Prostate gland (tissue), 2 donors: ENCODE measurements around the gene ZNF227. TPM values are rescaled to one million over a fixed set of nuclear protein-coding genes. Genes with fewer than 3 reads are reported as not detected.
A peak's percentile ranks its signal among the peaks of the same experiment; 100 is the strongest.
"Not testable (repeated sequence)": the region's sequence is repeated elsewhere in the genome, so short reads cannot be mapped to it uniquely, and the experiment has no call there.

Source experiments
- DNase-seq: peaks from one replicate; pipeline ENCODE4 v3.0.0-alpha.2; 2019; ENCODE audit warnings: low spot score
- H3K27ac ChIP-seq, 2 donors: fragments of 200-600 bp; sonication (generic); 2 replicates each; pipeline ENCODE4 v1.5.1; 2017 to 2019
- H3K27me3 ChIP-seq: fragments of 200-600 bp; sonication (generic); replicated peaks from 2 replicates; pipeline ENCODE4 v1.5.1; 2019; ENCODE audit not compliant: insufficient read depth
- H3K36me3 ChIP-seq, 2 donors: fragments of 200-600 bp; sonication (generic); 1 replicate in 1 of 2; 2 replicates in 1 of 2; pipeline versions ENCODE4 v1.5.1 to v1.8.1; 2017 to 2019
- H3K4me1 ChIP-seq: fragments of 200-600 bp; sonication (generic); replicated peaks from 2 replicates; pipeline ENCODE4 v1.5.1; 2019
- H3K4me3 ChIP-seq, 2 donors: fragments of 200-600 bp; sonication (generic); 2 replicates each; pipeline ENCODE4 v1.5.1; 2017 to 2019
- H3K9me3 ChIP-seq: fragments of 200-600 bp; sonication (generic); 2 replicates; pipeline ENCODE4 v1.5.1; 2017
- POLR2A ChIP-seq: fragments of 450-650 bp; IDR thresholded peaks from one replicate; pipeline ENCODE4 v1.6.1; 2016; ENCODE audit warnings: antibody characterized with exemption, mild to moderate bottlenecking
- POLR2AphosphoS5 ChIP-seq: sonication (generic); formaldehyde crosslinking; IDR thresholded peaks from one replicate; pipeline ENCODE4 v1.6.1; 2017; ENCODE audit warnings: antibody characterized with exemption
- WGBS: methylation state at CpG from one replicate; pipeline ENCODE4 v1.1.5; 2018; 5-methylcytosine and 5-hydroxymethylcytosine counted together
- intact Hi-C: fragments of 100-400 bp; cut with DNase I; formaldehyde crosslinking; loops from one replicate; pipeline ENCODE4 v1.14.2; 2022
- total RNA-seq, 2 donors: library from RNA; depleted of rRNA; stranded (reverse); fragments of >200 nt; gene quantifications; one replicate each; pipeline ENCODE4 v1.1.0, GENCODE V29; 2016
- TF ChIP-seq, protein P1 (sequence below), 4 experiments: fragments of 200-600 bp in 2 of 4; fragments of 450-650 bp in 2 of 4; sonication (generic) in 2 of 4; IDR thresholded peaks; 1 replicate in 3 of 4; 2 replicates in 1 of 4; pipeline ENCODE4 v1.5.1; 2016 to 2019; ENCODE audit warnings: antibody characterized with exemption in 4 of 4, mild to moderate bottlenecking in 2 of 4, moderate library complexity in 2 of 4

The ZNF227 gene
- total RNA-seq, 2 donors from 2014 or later, result 17.0 to 26.4 TPM

DNA sequence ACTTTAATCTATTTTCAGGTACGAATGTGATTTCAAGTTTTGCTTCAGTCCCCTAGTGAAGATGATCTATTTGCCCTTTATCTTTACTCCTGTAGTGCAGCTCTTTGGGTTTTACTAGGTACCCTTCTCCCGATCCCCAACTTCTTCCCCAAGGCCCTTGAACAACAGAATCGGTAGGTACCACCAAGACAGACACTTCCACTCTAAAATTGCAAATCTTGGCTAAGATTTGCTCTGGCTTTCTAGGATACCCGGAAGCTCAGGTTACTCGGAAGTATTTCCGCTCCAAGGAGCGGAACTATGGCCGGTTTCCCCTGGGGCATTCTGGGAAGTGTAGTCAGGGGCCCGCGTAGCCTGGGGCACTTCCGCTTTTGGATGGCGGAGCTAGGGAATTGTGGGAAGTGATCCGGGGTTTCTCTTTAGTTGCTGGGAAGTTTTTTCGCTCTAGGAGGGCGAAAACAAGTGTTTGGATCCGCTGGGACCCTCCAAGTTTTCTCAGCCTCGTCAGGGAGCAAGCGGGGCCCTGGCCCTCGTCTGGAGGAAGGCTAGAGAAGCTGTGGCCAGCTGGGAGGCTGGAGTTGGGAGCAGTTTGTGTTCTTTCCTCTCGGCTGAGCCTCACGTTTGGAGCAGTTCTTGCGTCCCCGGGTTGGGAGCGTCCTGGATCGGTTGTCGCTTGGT lies 5.1 kb upstream of the ZNF227 start:
- peak overlapping the region; percentile 80 to 85 for H3K27ac ChIP-seq
- DNase-seq, result peak; percentile 78
- TF ChIP-seq, protein P1, sequence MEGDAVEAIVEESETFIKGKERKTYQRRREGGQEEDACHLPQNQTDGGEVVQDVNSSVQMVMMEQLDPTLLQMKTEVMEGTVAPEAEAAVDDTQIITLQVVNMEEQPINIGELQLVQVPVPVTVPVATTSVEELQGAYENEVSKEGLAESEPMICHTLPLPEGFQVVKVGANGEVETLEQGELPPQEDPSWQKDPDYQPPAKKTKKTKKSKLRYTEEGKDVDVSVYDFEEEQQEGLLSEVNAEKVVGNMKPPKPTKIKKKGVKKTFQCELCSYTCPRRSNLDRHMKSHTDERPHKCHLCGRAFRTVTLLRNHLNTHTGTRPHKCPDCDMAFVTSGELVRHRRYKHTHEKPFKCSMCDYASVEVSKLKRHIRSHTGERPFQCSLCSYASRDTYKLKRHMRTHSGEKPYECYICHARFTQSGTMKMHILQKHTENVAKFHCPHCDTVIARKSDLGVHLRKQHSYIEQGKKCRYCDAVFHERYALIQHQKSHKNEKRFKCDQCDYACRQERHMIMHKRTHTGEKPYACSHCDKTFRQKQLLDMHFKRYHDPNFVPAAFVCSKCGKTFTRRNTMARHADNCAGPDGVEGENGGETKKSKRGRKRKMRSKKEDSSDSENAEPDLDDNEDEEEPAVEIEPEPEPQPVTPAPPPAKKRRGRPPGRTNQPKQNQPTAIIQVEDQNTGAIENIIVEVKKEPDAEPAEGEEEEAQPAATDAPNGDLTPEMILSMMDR (IDR thresholded peaks at IDR 0.05), result no peak
- TF ChIP-seq POLR2AphosphoS5, result peak; percentile 95
- no peak for TF ChIP-seq POLR2A
- no peaks in the 10 kb centered on the region for H3K27me3 ChIP-seq
- no peaks in the 10 kb centered on the region for H3K4me1 ChIP-seq
- no peaks in the 10 kb centered on the region for H3K36me3 ChIP-seq
- peak overlapping the region; percentile 44 to 67 for H3K4me3 ChIP-seq
- intact Hi-C loops, result loop anchor here (5.0 kb wide), 1 partner anchor 155 kb away; the partner anchor contains the start of gene ZNF223
- no peaks in the 10 kb centered on the region for H3K9me3 ChIP-seq
- 4% methylated on average over 26 of the region's 26 CpGs for WGBS

DNA sequence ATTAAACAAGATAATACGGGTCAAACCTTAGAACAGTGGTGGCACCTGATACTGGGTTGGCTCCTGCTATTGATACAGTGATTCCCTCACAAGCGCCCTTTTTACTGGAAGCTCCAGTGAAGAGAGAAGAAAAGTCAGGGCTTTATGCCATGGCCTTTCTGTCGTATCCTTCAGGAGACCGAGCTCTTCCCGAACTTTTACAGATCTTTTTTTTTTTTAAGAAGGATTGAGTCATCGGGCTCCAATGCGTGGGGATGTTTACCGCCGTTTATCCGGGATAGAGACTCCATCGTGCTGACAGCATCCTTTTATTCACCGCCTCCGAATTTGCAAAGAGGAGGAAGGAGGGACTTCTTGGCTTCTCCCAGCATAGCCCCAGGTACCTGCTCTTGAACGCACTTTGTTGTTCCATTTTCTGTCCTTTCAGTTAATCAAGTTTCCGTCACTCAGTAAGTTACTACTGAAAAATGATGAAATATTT lies 574 bp downstream of the ZNF227 start:
- peak; percentile 7 for DNase-seq
- H3K36me3 ChIP-seq, result no peaks in the 10 kb centered on the region
- H3K27me3 ChIP-seq, result no peaks in the 10 kb centered on the region
- TF ChIP-seq POLR2A (no peak), POLR2AphosphoS5 (no peak)
- TF ChIP-seq, protein P1 (IDR thresholded peaks at IDR 0.05), result no peak
- intact Hi-C loops, result loop anchor here (2.0 to 5.0 kb wide), 2 partner anchors 48 to 101 kb away; partner anchors contain the start of genes ZNF225 and ZNF226
- H3K4me1 ChIP-seq, result no peaks in the 10 kb centered on the region
- H3K4me3 ChIP-seq, result peak overlapping the region; percentile 69 to 73
- no peaks in the 10 kb centered on the region for H3K9me3 ChIP-seq
- 4% methylated on average over 15 of the region's 15 CpGs for WGBS
- peak overlapping the region; percentile 87 to 88 for H3K27ac ChIP-seq

GRCh38 chr19:44219926-44220325 lies 7.6 kb downstream of the ZNF227 start:
- H3K27ac ChIP-seq, H3K4me3 ChIP-seq, H3K9me3 ChIP-seq, H3K4me1 ChIP-seq, DNase-seq, intact Hi-C loops, H3K36me3 ChIP-seq, H3K27me3 ChIP-seq: not testable (repeated sequence)
- 92% methylated on average over 3 of the region's 3 CpGs for WGBS

GRCh38 chr19:44220761-44221160 lies 8.4 kb downstream of the ZNF227 start:
- H3K27me3 ChIP-seq, H3K27ac ChIP-seq, DNase-seq, H3K4me1 ChIP-seq, H3K36me3 ChIP-seq, intact Hi-C loops, H3K4me3 ChIP-seq, H3K9me3 ChIP-seq: not testable (repeated sequence)
- 98% methylated on average over 6 of the region's 6 CpGs for WGBS

GRCh38 chr19:44221291-44221690 lies 9.0 kb downstream of the ZNF227 start:
- H3K9me3 ChIP-seq, H3K4me1 ChIP-seq, H3K36me3 ChIP-seq, DNase-seq, H3K27me3 ChIP-seq, H3K4me3 ChIP-seq, H3K27ac ChIP-seq, intact Hi-C loops: not testable (repeated sequence)
- WGBS, result 96% methylated on average over 3 of the region's 3 CpGs
- TF ChIP-seq POLR2AphosphoS5, result peak; percentile 27

DNA sequence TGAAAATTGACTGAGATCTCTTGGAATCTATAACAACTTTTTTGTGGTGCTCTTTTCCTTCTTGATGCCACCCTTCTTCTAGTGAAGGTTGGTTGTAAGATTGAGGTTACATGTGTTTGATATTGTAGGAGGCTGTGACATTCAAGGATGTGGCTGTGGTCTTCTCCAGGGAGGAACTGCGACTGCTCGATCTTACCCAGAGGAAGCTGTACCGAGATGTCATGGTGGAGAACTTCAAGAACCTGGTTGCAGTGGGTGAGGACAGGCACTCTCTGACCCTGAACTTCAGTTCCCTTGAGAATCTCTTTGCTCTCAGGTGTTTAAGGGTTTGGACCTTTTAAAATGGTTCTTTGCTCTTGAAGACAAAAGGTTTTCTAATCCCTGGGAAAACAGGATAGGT lies 16.0 kb downstream of the ZNF227 start:
- Histone ChIP-seq H3K4me1 (no peaks in the 10 kb centered on the region), H3K27me3 (no peaks in the 10 kb centered on the region), H3K27ac (no peak overlapping the region), H3K9me3 (no peaks in the 10 kb centered on the region), H3K36me3 (peaks cover 15 to 29% of the 10 kb centered on the region in 2 donors), H3K4me3 (no peak overlapping the region)
- intact Hi-C loops, result no loop called here
- 97% methylated on average over 3 of the region's 3 CpGs for WGBS
- DNase-seq, result no peak
- TF ChIP-seq, protein P1 (IDR thresholded peaks at IDR 0.05), result no peak
- no peak for TF ChIP-seq POLR2A
- no peak for TF ChIP-seq POLR2AphosphoS5
